ENCODE data around the gene TMPRSS3.

The TMPRSS3 gene

DNA sequence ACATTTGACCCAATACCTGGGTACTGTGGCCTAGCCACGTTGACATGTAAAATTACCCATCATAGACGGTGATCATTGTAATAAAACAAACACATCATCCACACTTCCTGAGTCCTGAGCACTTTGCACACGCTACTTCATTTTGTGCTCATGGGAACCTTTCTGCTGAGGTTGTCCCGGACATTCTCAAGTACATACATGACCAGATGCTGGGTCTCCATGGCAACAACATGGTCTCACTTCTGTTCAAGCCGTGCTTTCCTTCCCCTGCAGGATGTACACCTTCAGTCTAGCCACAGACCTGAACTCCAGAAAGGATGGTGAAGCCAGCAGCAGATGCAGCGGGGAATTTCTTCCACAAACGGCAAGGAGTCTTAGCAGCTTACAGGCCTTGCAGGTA, 30.6 kb upstream of the TMPRSS3 start:
- TF ChIP-seq, protein P1, sequence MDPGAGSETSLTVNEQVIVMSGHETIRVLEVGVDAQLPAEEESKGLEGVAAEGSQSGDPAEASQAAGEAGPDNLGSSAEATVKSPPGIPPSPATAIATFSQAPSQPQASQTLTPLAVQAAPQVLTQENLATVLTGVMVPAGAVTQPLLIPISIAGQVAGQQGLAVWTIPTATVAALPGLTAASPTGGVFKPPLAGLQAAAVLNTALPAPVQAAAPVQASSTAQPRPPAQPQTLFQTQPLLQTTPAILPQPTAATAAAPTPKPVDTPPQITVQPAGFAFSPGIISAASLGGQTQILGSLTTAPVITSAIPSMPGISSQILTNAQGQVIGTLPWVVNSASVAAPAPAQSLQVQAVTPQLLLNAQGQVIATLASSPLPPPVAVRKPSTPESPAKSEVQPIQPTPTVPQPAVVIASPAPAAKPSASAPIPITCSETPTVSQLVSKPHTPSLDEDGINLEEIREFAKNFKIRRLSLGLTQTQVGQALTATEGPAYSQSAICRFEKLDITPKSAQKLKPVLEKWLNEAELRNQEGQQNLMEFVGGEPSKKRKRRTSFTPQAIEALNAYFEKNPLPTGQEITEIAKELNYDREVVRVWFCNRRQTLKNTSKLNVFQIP (CRISPR knock-in tag; IDR thresholded peaks at IDR 0.05; ENCODE audit: borderline replicate concordance, low read depth): no peak
- no peak for TF ChIP-seq ZNF565 (CRISPR knock-in tag; conservative IDR thresholded peaks at IDR 0.05; ENCODE audit: low read depth)
- TF ChIP-seq, protein P2, sequence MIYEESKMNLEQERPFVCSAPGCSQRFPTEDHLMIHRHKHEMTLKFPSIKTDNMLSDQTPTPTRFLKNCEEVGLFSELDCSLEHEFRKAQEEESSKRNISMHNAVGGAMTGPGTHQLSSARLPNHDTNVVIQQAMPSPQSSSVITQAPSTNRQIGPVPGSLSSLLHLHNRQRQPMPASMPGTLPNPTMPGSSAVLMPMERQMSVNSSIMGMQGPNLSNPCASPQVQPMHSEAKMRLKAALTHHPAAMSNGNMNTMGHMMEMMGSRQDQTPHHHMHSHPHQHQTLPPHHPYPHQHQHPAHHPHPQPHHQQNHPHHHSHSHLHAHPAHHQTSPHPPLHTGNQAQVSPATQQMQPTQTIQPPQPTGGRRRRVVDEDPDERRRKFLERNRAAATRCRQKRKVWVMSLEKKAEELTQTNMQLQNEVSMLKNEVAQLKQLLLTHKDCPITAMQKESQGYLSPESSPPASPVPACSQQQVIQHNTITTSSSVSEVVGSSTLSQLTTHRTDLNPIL (CRISPR knock-in tag; IDR thresholded peaks at IDR 0.05; ENCODE audit: low read depth): no peak
- no peak for TF ChIP-seq ARNTL (CRISPR knock-in tag; IDR thresholded peaks at IDR 0.05; ENCODE audit: borderline replicate concordance, low read depth)
- no peak for TF ChIP-seq SNAI2 (CRISPR knock-in tag; IDR thresholded peaks at IDR 0.05)
- no peak for TF ChIP-seq ZNF8 (CRISPR knock-in tag; IDR thresholded peaks at IDR 0.05)
- no peak for ATAC-seq

DNA sequence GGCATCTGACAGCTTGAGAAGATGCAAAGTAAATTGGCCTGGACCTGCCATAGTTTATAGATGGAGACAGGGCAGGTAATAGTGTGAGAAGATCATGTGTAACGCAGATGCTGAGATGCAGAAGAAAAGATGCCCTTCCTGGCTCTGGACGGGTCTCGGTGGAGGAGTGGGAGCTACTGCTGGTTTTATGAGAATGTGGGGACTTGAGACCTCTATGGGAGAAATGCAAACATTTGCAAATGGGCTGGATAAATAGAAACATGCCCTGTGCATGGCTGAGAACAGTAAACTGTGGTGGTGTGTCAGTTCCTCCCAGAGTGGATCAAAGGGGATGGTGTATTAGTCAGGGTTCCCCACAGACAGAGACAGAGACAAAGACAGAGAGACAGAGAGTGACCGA, 29.7 kb upstream of the TMPRSS3 start:
- no peak for ATAC-seq

DNA sequence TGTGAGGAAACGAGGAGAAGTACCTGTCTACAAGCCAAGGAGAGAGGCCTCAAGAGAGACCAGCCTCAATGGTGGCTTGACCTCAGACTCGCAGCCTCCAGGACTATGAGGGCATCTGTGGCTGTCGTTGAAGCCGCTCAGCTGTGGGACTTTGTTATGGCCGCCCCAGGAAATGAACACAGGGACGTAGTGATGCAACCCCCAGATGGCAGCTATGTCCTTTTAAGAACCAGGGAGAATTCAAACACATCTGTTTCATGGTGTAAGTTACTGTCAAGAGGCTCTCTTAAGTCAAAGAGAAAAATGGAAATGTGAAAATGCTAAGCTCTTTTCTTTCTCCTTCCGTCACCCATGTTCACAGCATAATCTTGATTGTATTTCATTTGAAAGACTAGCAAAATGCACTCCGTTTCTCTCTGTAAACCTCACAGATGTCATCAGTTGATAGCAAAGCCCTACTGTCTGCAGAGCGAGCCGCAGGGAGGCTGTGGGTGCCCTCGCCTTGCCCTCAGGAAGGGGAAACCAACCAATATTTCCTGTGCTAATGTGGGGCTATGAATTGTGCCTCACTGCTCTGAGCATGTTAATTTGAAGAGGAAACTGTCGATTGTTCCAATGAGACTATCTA, 29.2 kb upstream of the TMPRSS3 start:
- no peak for TF ChIP-seq TOX (CRISPR knock-in tag; IDR thresholded peaks at IDR 0.05; ENCODE audit: borderline replicate concordance)
- TF ChIP-seq ZNF70 (CRISPR knock-in tag; IDR thresholded peaks at IDR 0.05): no peak
- no peak for TF ChIP-seq ZNF565 (CRISPR knock-in tag; conservative IDR thresholded peaks at IDR 0.05; ENCODE audit: low read depth)

More for the DNA sequence above, 29.7 kb upstream of the TMPRSS3 start:
- TF ChIP-seq, protein P1 (CRISPR knock-in tag; IDR thresholded peaks at IDR 0.05; ENCODE audit: borderline replicate concordance, low read depth): no peak
- TF ChIP-seq ZNF70 (CRISPR knock-in tag; IDR thresholded peaks at IDR 0.05): no peak
- no peak for TF ChIP-seq ESRRG (CRISPR knock-in tag; IDR thresholded peaks at IDR 0.05)
- TF ChIP-seq ISL1 (CRISPR knock-in tag; IDR thresholded peaks at IDR 0.05): no peak
- no peak for TF ChIP-seq SNAI2 (CRISPR knock-in tag; IDR thresholded peaks at IDR 0.05)
- TF ChIP-seq, protein P3, sequence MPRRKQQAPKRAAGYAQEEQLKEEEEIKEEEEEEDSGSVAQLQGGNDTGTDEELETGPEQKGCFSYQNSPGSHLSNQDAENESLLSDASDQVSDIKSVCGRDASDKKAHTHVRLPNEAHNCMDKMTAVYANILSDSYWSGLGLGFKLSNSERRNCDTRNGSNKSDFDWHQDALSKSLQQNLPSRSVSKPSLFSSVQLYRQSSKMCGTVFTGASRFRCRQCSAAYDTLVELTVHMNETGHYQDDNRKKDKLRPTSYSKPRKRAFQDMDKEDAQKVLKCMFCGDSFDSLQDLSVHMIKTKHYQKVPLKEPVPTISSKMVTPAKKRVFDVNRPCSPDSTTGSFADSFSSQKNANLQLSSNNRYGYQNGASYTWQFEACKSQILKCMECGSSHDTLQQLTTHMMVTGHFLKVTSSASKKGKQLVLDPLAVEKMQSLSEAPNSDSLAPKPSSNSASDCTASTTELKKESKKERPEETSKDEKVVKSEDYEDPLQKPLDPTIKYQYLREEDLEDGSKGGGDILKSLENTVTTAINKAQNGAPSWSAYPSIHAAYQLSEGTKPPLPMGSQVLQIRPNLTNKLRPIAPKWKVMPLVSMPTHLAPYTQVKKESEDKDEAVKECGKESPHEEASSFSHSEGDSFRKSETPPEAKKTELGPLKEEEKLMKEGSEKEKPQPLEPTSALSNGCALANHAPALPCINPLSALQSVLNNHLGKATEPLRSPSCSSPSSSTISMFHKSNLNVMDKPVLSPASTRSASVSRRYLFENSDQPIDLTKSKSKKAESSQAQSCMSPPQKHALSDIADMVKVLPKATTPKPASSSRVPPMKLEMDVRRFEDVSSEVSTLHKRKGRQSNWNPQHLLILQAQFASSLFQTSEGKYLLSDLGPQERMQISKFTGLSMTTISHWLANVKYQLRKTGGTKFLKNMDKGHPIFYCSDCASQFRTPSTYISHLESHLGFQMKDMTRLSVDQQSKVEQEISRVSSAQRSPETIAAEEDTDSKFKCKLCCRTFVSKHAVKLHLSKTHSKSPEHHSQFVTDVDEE (CRISPR knock-in tag; IDR thresholded peaks at IDR 0.05): no peak
- TF ChIP-seq BACH2 (CRISPR knock-in tag; IDR thresholded peaks at IDR 0.05; ENCODE audit: borderline replicate concordance): no peak
- TF ChIP-seq ZNF8 (CRISPR knock-in tag; IDR thresholded peaks at IDR 0.05): no peak
- no peak for TF ChIP-seq ZNF565 (CRISPR knock-in tag; conservative IDR thresholded peaks at IDR 0.05; ENCODE audit: low read depth)
- no peak for TF ChIP-seq GLIS3 (CRISPR knock-in tag; IDR thresholded peaks at IDR 0.05)
- TF ChIP-seq RARB (CRISPR knock-in tag; IDR thresholded peaks at IDR 0.05): no peak
- no peak for TF ChIP-seq CSDC2 (CRISPR knock-in tag; IDR thresholded peaks at IDR 0.05)
- TF ChIP-seq ARNTL (CRISPR knock-in tag; IDR thresholded peaks at IDR 0.05; ENCODE audit: borderline replicate concordance, low read depth): no peak
- no peak for TF ChIP-seq TOX (CRISPR knock-in tag; IDR thresholded peaks at IDR 0.05; ENCODE audit: borderline replicate concordance)

DNA sequence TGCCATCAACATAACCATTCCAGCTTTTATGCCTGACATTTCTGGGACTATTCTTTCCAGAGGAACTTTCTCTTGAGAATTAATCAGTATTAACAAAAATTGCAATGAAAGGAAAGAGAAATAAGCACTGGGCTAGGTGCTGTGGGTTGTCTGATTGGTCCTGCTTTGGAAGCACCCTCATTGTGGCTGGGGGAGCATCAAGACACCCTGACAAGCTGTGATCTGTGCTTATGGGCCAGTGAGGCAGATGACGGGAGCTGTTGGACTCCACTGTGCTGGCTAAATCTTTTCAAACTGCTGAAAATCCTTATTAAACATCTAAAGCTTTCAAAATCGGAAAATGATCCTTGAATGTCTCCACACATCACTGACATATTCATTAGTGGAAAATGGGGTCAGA, 27.8 kb upstream of the TMPRSS3 start:
- TF ChIP-seq ZNF565 (CRISPR knock-in tag; conservative IDR thresholded peaks at IDR 0.05; ENCODE audit: low read depth): no peak
- no peak for TF ChIP-seq BACH2 (CRISPR knock-in tag; IDR thresholded peaks at IDR 0.05; ENCODE audit: borderline replicate concordance)
- TF ChIP-seq ARNTL (CRISPR knock-in tag; IDR thresholded peaks at IDR 0.05; ENCODE audit: borderline replicate concordance, low read depth): no peak
- no peak for TF ChIP-seq TCF4 (CRISPR knock-in tag; IDR thresholded peaks at IDR 0.05; ENCODE audit: borderline replicate concordance)
- TF ChIP-seq, protein P1 (CRISPR knock-in tag; IDR thresholded peaks at IDR 0.05; ENCODE audit: borderline replicate concordance, low read depth): no peak
- ATAC-seq: no peak

More for the DNA sequence above, 29.2 kb upstream of the TMPRSS3 start:
- no peak for ATAC-seq
